T-cell (primary cell): Measurements from ENCODE around the gene DGKE. TPM values are rescaled to one million over a fixed set of nuclear protein-coding genes. Genes with fewer than 3 reads are reported as not detected.

Source experiments
- ATAC-seq, 4 experiments: fragments of 200-7000 bp in 3 of 4; fragments of 150-1000 bp in 1 of 4; cut with Tn5 transposase; replicated peaks in 1 of 4; 1 replicate in 3 of 4; 2 replicates in 1 of 4; pipeline ENCODE4 v1.10.0; 2021; ENCODE audit warnings: moderate library complexity in 3 of 4, mild to moderate bottlenecking in 2 of 4, moderate number of reproducible peaks in 1 of 4
- CTCF ChIA-PET, 2 donors: fragments of 300-600 bp; sonication (Branson Sonifier 250); formaldehyde crosslinking; loops; one replicate each; lab custom pipeline; 2022; ENCODE audit warnings: antibody characterized with exemption in 2 of 2; lab: Charles Lee
- POLR2A ChIA-PET, 2 donors: fragments of 300-600 bp; sonication (Branson Sonifier 250); formaldehyde crosslinking; loops; one replicate each; lab custom pipeline; 2022; ENCODE audit warnings: antibody characterized with exemption in 2 of 2; lab: Charles Lee
- DNase-seq, 35 experiments: peaks; one replicate each; pipeline versions ENCODE4 v3.0.0 to v3.0.0-alpha.2; 2013 to 2023
- H3K27ac ChIP-seq: one replicate; pipeline ENCODE4 v1.5.1; 2013; ENCODE audit warnings: low read length
- H3K27me3 ChIP-seq, 2 experiments: replicated peaks in 1 of 2; 1 replicate in 1 of 2; 2 replicates in 1 of 2; pipeline versions ENCODE4 v1.6.1 to v1.7.0; 2013; ENCODE audit warnings: low read length in 1 of 2, mixed read lengths in 1 of 2; ENCODE audit not compliant: control insufficient read depth in 2 of 2, insufficient read depth in 2 of 2; ENCODE audit errors: extremely low read depth in 1 of 2
- H3K36me3 ChIP-seq, 2 donors: 1 replicate in 1 of 2; 2 replicates in 1 of 2; pipeline versions ENCODE4 v1.6.1 to v1.7.0; 2013; ENCODE audit warnings: low read length in 1 of 2; ENCODE audit not compliant: control insufficient read depth in 2 of 2, insufficient read depth in 1 of 2; ENCODE audit errors: extremely low read depth in 1 of 2
- H3K4me1 ChIP-seq, 2 experiments: 1 replicate in 1 of 2; 2 replicates in 1 of 2; pipeline versions ENCODE4 v1.6.1 to v1.7.0; 2013; ENCODE audit warnings: low read length in 2 of 2, mixed read lengths in 1 of 2; ENCODE audit not compliant: insufficient read depth in 2 of 2, control insufficient read depth in 1 of 2; ENCODE audit errors: extremely low read depth in 1 of 2
- H3K4me3 ChIP-seq, 2 donors: 1 replicate in 1 of 2; 2 replicates in 1 of 2; pipeline versions ENCODE4 v1.5.1 to v1.7.0; 2013; ENCODE audit warnings: mild to moderate bottlenecking in 2 of 2, low read length in 1 of 2, moderate library complexity in 1 of 2; ENCODE audit not compliant: control insufficient read depth in 1 of 2; ENCODE audit errors: extremely low read depth in 1 of 2
- H3K9me3 ChIP-seq: 2 replicates; pipeline ENCODE4 v1.7.0; 2013
- H3K27ac Mint-ChIP-seq, 2 donors: one replicate each; pipeline ENCODE4 v1.8.0; 2020 to 2021; ENCODE audit warnings: mild to moderate bottlenecking in 2 of 2, mixed read lengths in 2 of 2
- H3K27me3 Mint-ChIP-seq, 2 donors: one replicate each; pipeline ENCODE4 v1.8.0; 2021 to 2022; ENCODE audit warnings: mixed read lengths in 2 of 2
- H3K36me3 Mint-ChIP-seq: one replicate; pipeline ENCODE4 v1.8.0; 2021; ENCODE audit warnings: mixed read lengths
- H3K4me1 Mint-ChIP-seq, 3 donors: one replicate each; pipeline ENCODE4 v1.8.0; 2020 to 2022; ENCODE audit warnings: mixed read lengths in 3 of 3, mild to moderate bottlenecking in 1 of 3
- H3K4me3 Mint-ChIP-seq, 3 donors: one replicate each; pipeline ENCODE4 v1.8.0; 2020 to 2022; ENCODE audit warnings: mild to moderate bottlenecking in 3 of 3, mixed read lengths in 3 of 3, moderate library complexity in 3 of 3
- H3K9me3 Mint-ChIP-seq, 3 donors: one replicate each; pipeline ENCODE4 v1.8.0; 2020 to 2022; ENCODE audit warnings: mixed read lengths in 3 of 3
- WGBS: methylation state at CpG from one replicate; pipeline ENCODE4 v1.1.5; 2013; ENCODE audit warnings: missing lambda C conversion rate; ENCODE audit not compliant: insufficient coverage; 5-methylcytosine and 5-hydroxymethylcytosine counted together
- total RNA-seq, 35 experiments: library from RNA in 6 of 35; stranded (reverse) in 6 of 35; fragments of 120-200 nt in 1 of 35; gene quantifications; one replicate each; pipeline versions ENCODE4 v1.2.1 to v1.2.4 and lab custom pipeline; 2013 to 2026

The DGKE gene
- total RNA-seq, 5 donors from 2014 or later (not counting 1 experiment from before 2014, with no cell fraction given) = 31.6 to 39.2 (median 36.8) TPM

- Histone ChIP-seq H3K9me3 (no peaks in the 10 kb centered on the region), H3K36me3 (no peaks in the 10 kb centered on the region), H3K27ac (no peak overlapping the region), H3K4me1 (peaks cover 0 to 5% of the 10 kb centered on the region in 2 experiments), H3K4me3 (no peak overlapping the region), H3K27me3 (no peaks in the 10 kb centered on the region)
- Mint-ChIP-seq H3K4me3 (no peak overlapping the region), H3K9me3 (no peaks in the 10 kb centered on the region), H3K4me1 (peaks cover 5 to 9% (median 6%) of the 10 kb centered on the region in 3 donors), H3K27ac (no peak overlapping the region), H3K36me3 (peaks cover 15% of the 10 kb centered on the region), H3K27me3 (no peaks in the 10 kb centered on the region)
- peak; percentile 22 to 86 (median 54) for DNase-seq
- ChIA-PET POLR2A (no interaction called here), CTCF (interaction anchor here (0.6 to 2.6 kb wide), 20 partner anchors 12 to 132 kb away, joined by 3 to 31 read pairs (median 4); partner anchors contain the start of gene TRIM25 (in 1 of the 2))
- peak; percentile 75 to 81 (median 76) for ATAC-seq
- 72% methylated on average over 3 of the region's 14 CpGs for WGBS
Observed at GRCh38 chr17:56819431-56820145, 14.4 kb upstream of the DGKE start.

- Histone ChIP-seq H3K27me3 (no peaks in the 10 kb centered on the region), H3K27ac (no peak overlapping the region), H3K9me3 (no peaks in the 10 kb centered on the region), H3K36me3 (no peaks in the 10 kb centered on the region), H3K4me1 (peaks cover 0 to 5% of the 10 kb centered on the region in 2 experiments), H3K4me3 (no peak overlapping the region)
- POLR2A ChIA-PET = no interaction called here
- Mint-ChIP-seq H3K9me3 (no peaks in the 10 kb centered on the region), H3K4me1 (peaks cover 5 to 9% (median 6%) of the 10 kb centered on the region in 3 donors), H3K27me3 (no peaks in the 10 kb centered on the region), H3K4me3 (no peak overlapping the region), H3K36me3 (peaks cover 9% of the 10 kb centered on the region), H3K27ac (no peak overlapping the region)
- CTCF ChIA-PET = interaction anchor here (0.6 to 2.6 kb wide), 18 partner anchors 12 to 131 kb away, joined by 3 to 31 read pairs (median 4); partner anchors contain the start of gene TRIM25 (in 1 of the 2)
- no peak for ATAC-seq
- no peak for DNase-seq
- 71% methylated on average over 7 of the region's 10 CpGs for WGBS
Observed at GRCh38 chr17:56820207-56820606, 13.7 kb upstream of the DGKE start.

- H3K4me3 Mint-ChIP-seq = no peak overlapping the region
- peaks cover 5% of the 10 kb centered on the region for H3K36me3 Mint-ChIP-seq
- no peak for ATAC-seq
Observed at GRCh38 chr17:56821847-56822534, 12.0 kb upstream of the DGKE start.

GRCh38 chr17:56822725-56823124 lies 11.2 kb upstream of the DGKE start:
- H3K9me3 ChIP-seq = no peaks in the 10 kb centered on the region
- Mint-ChIP-seq H3K4me1 (peaks cover 5 to 9% (median 6%) of the 10 kb centered on the region in 3 donors), H3K4me3 (no peak overlapping the region), H3K27ac (no peak overlapping the region), H3K27me3 (no peaks in the 10 kb centered on the region), H3K9me3 (no peaks in the 10 kb centered on the region), H3K36me3 (peaks cover 5% of the 10 kb centered on the region)
- ATAC-seq = no peak
- H3K4me1 ChIP-seq = peaks cover 0 to 5% of the 10 kb centered on the region in 2 experiments
- no peaks in the 10 kb centered on the region for H3K36me3 ChIP-seq
- no peaks in the 10 kb centered on the region for H3K27me3 ChIP-seq
- DNase-seq = no peak
- H3K27ac ChIP-seq = no peak overlapping the region
- ChIA-PET POLR2A (no interaction called here), CTCF (no interaction called here)
- H3K4me3 ChIP-seq = no peak overlapping the region
- WGBS = 79% methylated on average over 2 of the region's 5 CpGs

More at GRCh38 chr17:56821847-56822534, 12.0 kb upstream of the DGKE start:
- no CpG with 5 or more reads among the region's 3 CpGs for WGBS
- DNase-seq = no peak
- Histone ChIP-seq H3K36me3 (no peaks in the 10 kb centered on the region), H3K27ac (no peak overlapping the region), H3K4me1 (peaks cover 0 to 5% of the 10 kb centered on the region in 2 experiments), H3K27me3 (no peaks in the 10 kb centered on the region), H3K9me3 (no peaks in the 10 kb centered on the region), H3K4me3 (no peak overlapping the region)
- ChIA-PET POLR2A (interaction anchor here in 1 of 2 donors (0.6 kb wide), 1 partner anchor 19 kb away, joined by 4 read pairs; no protein-coding TSS in a partner anchor), CTCF (interaction anchor here (0.9 to 1.5 kb wide), 2 partner anchors 117 to 127 kb away, joined by 4 read pairs; no protein-coding TSS in a partner anchor)
- no peaks in the 10 kb centered on the region for H3K9me3 Mint-ChIP-seq
- H3K4me1 Mint-ChIP-seq = peaks cover 5 to 9% (median 6%) of the 10 kb centered on the region in 3 donors
- no peaks in the 10 kb centered on the region for H3K27me3 Mint-ChIP-seq
- H3K27ac Mint-ChIP-seq = no peak overlapping the region

GRCh38 chr17:56823848-56824247 lies 10.1 kb upstream of the DGKE start:
- no peak overlapping the region for H3K4me3 ChIP-seq
- ChIA-PET POLR2A (interaction anchor here (0.6 to 0.7 kb wide), 2 partner anchors 65 to 1816 kb away, joined by 4 to 5 read pairs; no protein-coding TSS in a partner anchor), CTCF (interaction anchor here in 1 of 2 donors (0.6 kb wide), 1 partner anchor 1594 kb away, joined by 3 read pairs; no protein-coding TSS in a partner anchor)
- Mint-ChIP-seq H3K36me3 (peaks cover 5% of the 10 kb centered on the region), H3K27ac (no peak overlapping the region), H3K9me3 (no peaks in the 10 kb centered on the region), H3K4me3 (no peak overlapping the region), H3K27me3 (no peaks in the 10 kb centered on the region), H3K4me1 (peaks cover 5 to 15% (median 8%) of the 10 kb centered on the region in 3 donors)
- WGBS = 83% methylated on average over 2 of the region's 2 CpGs
- DNase-seq = no peak
- no peaks in the 10 kb centered on the region for H3K9me3 ChIP-seq
- no peaks in the 10 kb centered on the region for H3K27me3 ChIP-seq
- peaks cover 0 to 5% of the 10 kb centered on the region in 2 experiments for H3K4me1 ChIP-seq
- ATAC-seq = no peak
- peaks cover 0 to 2% of the 10 kb centered on the region in 2 donors for H3K36me3 ChIP-seq
- H3K27ac ChIP-seq = no peak overlapping the region

- H3K36me3 Mint-ChIP-seq = peaks cover 5% of the 10 kb centered on the region
- POLR2A ChIA-PET = no interaction called here
- Histone ChIP-seq H3K4me3 (no peak overlapping the region), H3K9me3 (no peaks in the 10 kb centered on the region), H3K27me3 (no peaks in the 10 kb centered on the region), H3K4me1 (peaks cover 0 to 3% of the 10 kb centered on the region in 2 experiments), H3K36me3 (peaks cover 0 to 4% of the 10 kb centered on the region in 2 donors), H3K27ac (no peak overlapping the region)
- ATAC-seq (no peak), DNase-seq (no peak)
- H3K9me3 Mint-ChIP-seq = no peaks in the 10 kb centered on the region
- no peak overlapping the region for H3K4me3 Mint-ChIP-seq
- H3K4me1 Mint-ChIP-seq = peaks cover 6 to 15% (median 10%) of the 10 kb centered on the region in 3 donors
- no CpG with 5 or more reads among the region's 1 CpG for WGBS
- CTCF ChIA-PET = interaction anchor here in 1 of 2 donors (0.6 kb wide), 1 partner anchor 1595 kb away, joined by 3 read pairs; no protein-coding TSS in a partner anchor
- no peaks in the 10 kb centered on the region for H3K27me3 Mint-ChIP-seq
- H3K27ac Mint-ChIP-seq = no peak overlapping the region
Observed at GRCh38 chr17:56824503-56824902, 9.4 kb upstream of the DGKE start.
